Measurements from ENCODE around the gene RNF31.

DNA sequence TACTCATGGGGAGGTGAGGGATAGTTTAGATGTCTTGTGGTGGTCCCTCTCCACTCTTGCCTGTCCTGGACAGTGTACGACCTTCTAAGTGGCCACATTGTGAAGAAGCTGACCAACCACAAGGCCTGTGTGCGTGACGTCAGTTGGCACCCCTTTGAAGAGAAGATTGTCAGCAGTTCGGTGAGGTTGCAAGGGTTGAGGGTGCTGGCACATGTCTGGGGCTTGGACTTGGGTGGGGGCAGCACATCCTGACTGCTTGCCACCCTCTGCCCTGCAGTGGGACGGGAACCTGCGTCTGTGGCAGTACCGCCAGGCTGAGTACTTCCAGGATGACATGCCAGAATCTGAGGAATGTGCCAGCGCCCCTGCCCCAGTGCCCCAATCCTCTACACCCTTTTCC is 24.4 kb upstream of the RNF31 start:
- TF ChIP-seq, protein P1, sequence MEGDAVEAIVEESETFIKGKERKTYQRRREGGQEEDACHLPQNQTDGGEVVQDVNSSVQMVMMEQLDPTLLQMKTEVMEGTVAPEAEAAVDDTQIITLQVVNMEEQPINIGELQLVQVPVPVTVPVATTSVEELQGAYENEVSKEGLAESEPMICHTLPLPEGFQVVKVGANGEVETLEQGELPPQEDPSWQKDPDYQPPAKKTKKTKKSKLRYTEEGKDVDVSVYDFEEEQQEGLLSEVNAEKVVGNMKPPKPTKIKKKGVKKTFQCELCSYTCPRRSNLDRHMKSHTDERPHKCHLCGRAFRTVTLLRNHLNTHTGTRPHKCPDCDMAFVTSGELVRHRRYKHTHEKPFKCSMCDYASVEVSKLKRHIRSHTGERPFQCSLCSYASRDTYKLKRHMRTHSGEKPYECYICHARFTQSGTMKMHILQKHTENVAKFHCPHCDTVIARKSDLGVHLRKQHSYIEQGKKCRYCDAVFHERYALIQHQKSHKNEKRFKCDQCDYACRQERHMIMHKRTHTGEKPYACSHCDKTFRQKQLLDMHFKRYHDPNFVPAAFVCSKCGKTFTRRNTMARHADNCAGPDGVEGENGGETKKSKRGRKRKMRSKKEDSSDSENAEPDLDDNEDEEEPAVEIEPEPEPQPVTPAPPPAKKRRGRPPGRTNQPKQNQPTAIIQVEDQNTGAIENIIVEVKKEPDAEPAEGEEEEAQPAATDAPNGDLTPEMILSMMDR (IDR thresholded peaks at IDR 0.05), result no peak
- no peak for TF ChIP-seq POLR2AphosphoS5 (IDR thresholded peaks at IDR 0.05)
- TF ChIP-seq POLR2A (IDR thresholded peaks at IDR 0.05; ENCODE audit: low read depth), result no peak
- no peak for TF ChIP-seq EP300 (IDR thresholded peaks at IDR 0.05)

All from esophagus muscularis mucosa (tissue), 4 donors.